Type B pancreatic cell (in vitro differentiated cells): Measurements from ENCODE around the gene MAPK8. TPM values are rescaled to one million over a fixed set of nuclear protein-coding genes. Genes with fewer than 3 reads are reported as not detected.

ENCODE experiments used
- DNase-seq: peaks from one replicate; pipeline ENCODE4 v3.0.0; 2021; ENCODE audit warnings: mixed read lengths; ENCODE audit not compliant: unreplicated experiment; ENCODE audit errors: extremely low spot score
- H3K27ac Mint-ChIP-seq: 2 replicates; pipeline ENCODE4 v1.8.0; 2021; ENCODE audit warnings: mild to moderate bottlenecking, mixed read lengths
- H3K27me3 Mint-ChIP-seq: 2 replicates; pipeline ENCODE4 v1.8.0; 2021; ENCODE audit warnings: mixed read lengths
- H3K36me3 Mint-ChIP-seq: 2 replicates; pipeline ENCODE4 v1.8.0; 2021; ENCODE audit warnings: mixed read lengths
- H3K4me1 Mint-ChIP-seq: one replicate; pipeline ENCODE4 v1.8.0; 2021; ENCODE audit warnings: mixed read lengths; ENCODE audit not compliant: unreplicated experiment
- H3K4me3 Mint-ChIP-seq: 2 replicates; pipeline ENCODE4 v1.8.0; 2021; ENCODE audit warnings: mild to moderate bottlenecking, mixed read lengths
- H3K9me3 Mint-ChIP-seq: 2 replicates; pipeline ENCODE4 v1.8.0; 2021; ENCODE audit warnings: mixed read lengths
- CTCF ChIP-seq: fragments of 200-600 bp; sonication (generic); conservative IDR thresholded peaks from 2 replicates; pipeline ENCODE4 v1.5.0; 2021; ENCODE audit warnings: antibody characterized with exemption, mild to moderate bottlenecking
- total RNA-seq: library from RNA; stranded (reverse); gene quantifications from 2 replicates; pipeline ENCODE4 v1.2.1, GENCODE V29; 2021; ENCODE audit warnings: low replicate concordance

MAPK8 gene
- total RNA-seq, 1 donor from 2014 or later = 48.4 TPM

GRCh38 chr10:48391994-48392393 is 85.5 kb downstream of the MAPK8 start:
- peaks cover 4% of the 10 kb centered on the region for H3K9me3 Mint-ChIP-seq
- peaks cover 5% of the 10 kb centered on the region for H3K36me3 Mint-ChIP-seq
- no peak for TF ChIP-seq CTCF
- no peak overlapping the region for H3K27ac Mint-ChIP-seq
- no peaks in the 10 kb centered on the region for H3K27me3 Mint-ChIP-seq
- no peak for DNase-seq
- H3K4me3 Mint-ChIP-seq = no peak overlapping the region
- H3K4me1 Mint-ChIP-seq = peaks cover 6% of the 10 kb centered on the region

- no peak for TF ChIP-seq CTCF
- H3K36me3 Mint-ChIP-seq = no peaks in the 10 kb centered on the region
- H3K4me3 Mint-ChIP-seq = peak overlapping the region; percentile 32
- no peaks in the 10 kb centered on the region for H3K27me3 Mint-ChIP-seq
- no peak for DNase-seq
- H3K27ac Mint-ChIP-seq = peak overlapping the region; percentile 49
- H3K4me1 Mint-ChIP-seq = peaks cover 28% of the 10 kb centered on the region
- no peaks in the 10 kb centered on the region for H3K9me3 Mint-ChIP-seq
Measured at GRCh38 chr10:48398261-48398660, 91.8 kb downstream of the MAPK8 start.

GRCh38 chr10:48399056-48399541 is 92.6 kb downstream of the MAPK8 start:
- H3K27me3 Mint-ChIP-seq = no peaks in the 10 kb centered on the region
- no peaks in the 10 kb centered on the region for H3K9me3 Mint-ChIP-seq
- peak overlapping the region; percentile 59 for H3K27ac Mint-ChIP-seq
- no peak for TF ChIP-seq CTCF
- peak overlapping the region; percentile 6 for H3K4me3 Mint-ChIP-seq
- peaks cover 28% of the 10 kb centered on the region for H3K4me1 Mint-ChIP-seq
- no peaks in the 10 kb centered on the region for H3K36me3 Mint-ChIP-seq
- DNase-seq = no peak

- peak overlapping the region; percentile 56 for H3K4me3 Mint-ChIP-seq
- no peaks in the 10 kb centered on the region for H3K27me3 Mint-ChIP-seq
- DNase-seq = no peak
- H3K4me1 Mint-ChIP-seq = peaks cover 28% of the 10 kb centered on the region
- H3K36me3 Mint-ChIP-seq = peaks cover under 1% of the 10 kb centered on the region
- H3K27ac Mint-ChIP-seq = peak overlapping the region; percentile 59
- TF ChIP-seq CTCF = no peak
- H3K9me3 Mint-ChIP-seq = no peaks in the 10 kb centered on the region
Measured at GRCh38 chr10:48399551-48399950, 93.1 kb downstream of the MAPK8 start.

GRCh38 chr10:48400129-48400849 is 93.8 kb downstream of the MAPK8 start:
- H3K4me3 Mint-ChIP-seq = peak overlapping the region; percentile 56
- no peaks in the 10 kb centered on the region for H3K9me3 Mint-ChIP-seq
- no peak for DNase-seq
- H3K4me1 Mint-ChIP-seq = peaks cover 28% of the 10 kb centered on the region
- no peak for TF ChIP-seq CTCF
- H3K27ac Mint-ChIP-seq = peak overlapping the region; percentile 59
- no peaks in the 10 kb centered on the region for H3K27me3 Mint-ChIP-seq
- H3K36me3 Mint-ChIP-seq = peaks cover 4% of the 10 kb centered on the region
